ENCODE measurements around the gene SH3D19.

DNA sequence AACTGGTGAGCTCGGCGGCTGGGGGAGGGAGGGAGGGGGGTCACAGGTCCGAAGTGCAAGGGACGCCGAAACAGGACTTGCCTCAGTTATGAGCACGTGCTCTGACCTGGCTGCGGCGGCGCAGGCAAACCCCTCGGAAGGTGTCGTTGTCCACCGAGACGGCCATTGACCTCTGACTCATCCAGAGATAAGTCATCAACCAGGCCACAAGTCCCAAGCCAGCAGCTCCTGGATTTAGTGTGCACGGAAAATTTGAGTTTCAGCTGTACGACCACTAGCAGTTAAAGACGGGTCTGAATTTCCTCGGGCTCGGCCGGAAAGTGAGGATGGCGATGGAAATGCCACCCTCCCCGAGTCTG is 674 bp downstream of the SH3D19 start:
- TF ChIP-seq, protein P1, sequence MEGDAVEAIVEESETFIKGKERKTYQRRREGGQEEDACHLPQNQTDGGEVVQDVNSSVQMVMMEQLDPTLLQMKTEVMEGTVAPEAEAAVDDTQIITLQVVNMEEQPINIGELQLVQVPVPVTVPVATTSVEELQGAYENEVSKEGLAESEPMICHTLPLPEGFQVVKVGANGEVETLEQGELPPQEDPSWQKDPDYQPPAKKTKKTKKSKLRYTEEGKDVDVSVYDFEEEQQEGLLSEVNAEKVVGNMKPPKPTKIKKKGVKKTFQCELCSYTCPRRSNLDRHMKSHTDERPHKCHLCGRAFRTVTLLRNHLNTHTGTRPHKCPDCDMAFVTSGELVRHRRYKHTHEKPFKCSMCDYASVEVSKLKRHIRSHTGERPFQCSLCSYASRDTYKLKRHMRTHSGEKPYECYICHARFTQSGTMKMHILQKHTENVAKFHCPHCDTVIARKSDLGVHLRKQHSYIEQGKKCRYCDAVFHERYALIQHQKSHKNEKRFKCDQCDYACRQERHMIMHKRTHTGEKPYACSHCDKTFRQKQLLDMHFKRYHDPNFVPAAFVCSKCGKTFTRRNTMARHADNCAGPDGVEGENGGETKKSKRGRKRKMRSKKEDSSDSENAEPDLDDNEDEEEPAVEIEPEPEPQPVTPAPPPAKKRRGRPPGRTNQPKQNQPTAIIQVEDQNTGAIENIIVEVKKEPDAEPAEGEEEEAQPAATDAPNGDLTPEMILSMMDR (conservative IDR thresholded peaks at IDR 0.05) = no peak
- no peak for TF ChIP-seq ZFX (IDR thresholded peaks at IDR 0.05)
